SHP77 treated with DMSO at 0.1 percent for 48 hours (cell line): ENCODE results near the gene NSMCE1.
"Not testable (repeated sequence)": the region's sequence is repeated elsewhere in the genome, so short reads cannot be mapped to it uniquely, and the experiment has no call there.

Experiments
- DNase-seq: peaks from one replicate; lab custom pipeline; 2025; lab: John Stamatoyannopoulos, UW

The NSMCE1 gene

DNA sequence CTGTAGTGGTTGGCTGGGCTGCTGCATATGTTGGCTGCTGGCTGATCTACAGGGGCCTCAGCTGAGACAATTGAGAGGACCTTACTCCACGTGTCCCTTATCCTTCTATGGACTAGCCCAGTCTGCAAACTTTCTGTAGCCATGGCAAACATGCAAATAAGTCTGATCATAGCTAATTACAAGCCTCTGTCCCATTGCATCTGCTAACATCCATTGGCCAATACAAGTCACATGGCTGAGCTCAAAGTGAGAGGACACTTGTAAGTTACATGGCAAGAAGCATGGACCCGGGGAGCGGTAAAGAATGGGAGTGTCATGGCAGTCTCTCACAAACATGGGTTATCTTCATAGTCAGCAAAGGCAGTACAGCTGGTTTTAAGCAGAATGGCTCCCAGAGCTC is 33.6 kb upstream of the NSMCE1 start:
- no peak for DNase-seq

DNA sequence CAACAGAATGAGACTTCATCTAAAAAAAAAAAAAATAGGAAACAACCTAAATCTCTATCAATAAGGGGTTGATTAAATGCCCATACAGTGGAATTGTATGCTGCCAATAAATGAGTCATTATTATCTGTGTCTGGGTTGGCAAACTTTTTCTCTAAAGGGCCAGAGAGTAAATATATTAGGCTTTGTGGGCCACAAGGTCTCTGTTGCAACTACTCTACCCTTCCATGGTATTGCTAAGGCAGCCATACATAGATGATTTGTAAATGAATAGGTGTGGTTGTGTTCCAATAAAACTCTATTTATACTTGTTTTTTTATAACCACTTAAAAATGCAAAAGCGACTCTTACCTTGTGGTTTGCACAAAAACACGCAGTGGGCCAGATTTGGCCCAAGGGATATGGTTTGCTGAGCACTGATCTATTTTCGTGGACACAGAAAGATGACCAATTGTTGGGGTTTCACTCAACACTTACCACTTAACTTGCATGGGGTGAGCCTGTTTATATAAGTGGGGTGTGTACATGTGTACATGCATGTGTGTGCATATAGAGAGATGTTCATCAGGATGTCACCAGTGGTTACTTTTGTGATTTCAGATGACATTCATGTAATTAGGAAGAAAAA is 32.8 kb upstream of the NSMCE1 start:
- no peak for DNase-seq

DNA sequence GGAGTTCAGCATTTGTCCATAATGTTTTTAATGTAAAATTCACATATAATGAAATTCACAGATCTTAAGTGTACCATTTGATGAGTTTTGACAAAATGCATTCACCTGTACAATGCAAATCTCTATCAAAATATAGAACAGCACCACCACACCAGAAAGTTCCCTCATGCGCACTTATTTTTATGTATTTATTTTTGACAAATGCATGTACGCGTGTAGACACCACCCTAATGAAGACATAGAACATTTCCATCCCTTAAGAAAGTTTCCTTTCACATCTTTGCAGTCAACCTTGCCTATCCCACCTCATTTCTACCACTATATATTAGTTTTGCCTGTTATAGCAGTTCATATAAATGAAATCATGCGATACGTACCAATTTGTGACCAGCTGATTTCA is 29.6 kb upstream of the NSMCE1 start:
- DNase-seq, result no peak

DNA sequence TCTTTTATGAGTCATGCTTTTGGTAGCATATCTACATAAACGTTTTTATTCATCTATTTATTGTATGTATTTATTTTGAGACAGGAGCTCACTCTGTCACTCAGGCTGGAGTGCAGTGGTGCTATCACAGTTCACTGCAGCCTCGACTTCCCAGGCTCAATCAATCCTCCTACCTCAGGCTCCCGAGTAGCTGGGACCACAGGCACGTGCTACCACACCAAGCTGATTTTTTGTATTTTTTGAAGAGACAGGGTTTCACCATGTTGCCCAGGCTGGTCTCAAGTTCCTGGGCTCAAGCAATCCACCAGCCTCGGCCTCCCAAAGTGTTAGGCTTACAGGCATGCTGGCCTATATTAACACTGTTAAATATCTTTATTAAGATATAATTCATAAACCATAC is 24.8 kb upstream of the NSMCE1 start:
- no peak for DNase-seq

DNA sequence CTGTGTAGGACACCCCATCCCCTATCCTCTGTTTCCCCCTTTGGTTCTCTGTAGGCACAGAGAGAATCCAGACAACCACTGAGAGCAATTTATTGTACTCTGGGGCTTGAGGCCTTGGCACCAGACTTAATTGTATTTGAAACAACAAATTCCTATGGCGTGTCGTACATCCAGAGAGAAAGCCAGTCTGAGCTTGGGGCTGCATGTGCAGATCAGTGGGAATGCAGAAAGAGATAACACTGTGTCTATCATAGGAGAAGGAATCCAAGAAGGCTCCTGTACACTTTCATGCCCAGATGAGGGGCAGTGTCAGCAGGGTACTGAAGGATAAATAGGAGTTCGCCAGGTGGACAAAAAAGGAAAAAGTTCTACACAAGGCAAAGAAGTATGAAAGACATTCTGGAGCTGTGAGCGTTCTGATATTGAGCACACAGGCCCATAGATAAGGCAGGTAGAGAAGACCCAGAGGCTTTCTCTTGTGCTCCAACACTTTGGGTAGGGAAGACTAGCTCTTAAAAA is 23.2 kb upstream of the NSMCE1 start:
- DNase-seq, result no peak

DNA sequence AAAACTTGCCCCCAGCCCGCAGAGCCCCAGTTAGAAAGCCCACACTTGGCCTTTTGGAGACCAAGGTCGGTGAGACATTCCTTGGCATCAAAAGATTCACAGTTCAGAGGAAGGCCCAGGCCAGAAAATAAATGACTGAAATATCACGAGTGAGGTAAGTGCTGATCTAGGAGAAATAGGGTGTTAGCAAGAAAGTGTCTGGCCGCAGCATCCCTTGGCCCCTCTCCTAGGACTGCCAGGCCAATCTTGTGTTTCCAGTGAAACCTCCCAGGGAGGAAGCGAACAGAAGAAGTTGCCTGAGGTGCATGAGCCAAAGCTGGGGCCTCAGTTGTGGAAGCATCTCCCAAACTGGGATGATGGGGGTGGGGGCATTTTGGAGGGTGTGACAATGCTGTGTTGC is 22.5 kb upstream of the NSMCE1 start:
- no peak for DNase-seq

DNA sequence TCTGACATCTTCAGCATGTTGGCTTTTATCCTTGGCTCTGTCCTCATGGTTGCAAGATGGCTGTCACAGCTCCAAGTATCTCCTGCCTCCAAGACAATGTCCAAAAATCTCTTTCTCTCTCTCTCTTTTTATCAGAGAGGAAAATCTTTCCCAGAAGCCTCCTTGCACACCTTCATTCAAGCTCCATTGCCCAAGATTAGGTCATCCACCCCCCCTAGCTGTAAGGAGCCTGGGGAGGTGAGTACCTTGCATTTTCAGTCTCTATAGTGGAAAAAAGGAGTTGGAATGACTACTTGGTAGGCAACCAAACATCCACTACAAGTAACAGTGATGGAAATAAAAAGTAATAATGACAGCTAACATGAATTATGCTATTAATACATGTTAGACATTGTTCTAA is 22.0 kb upstream of the NSMCE1 start:
- DNase-seq, result no peak

DNA sequence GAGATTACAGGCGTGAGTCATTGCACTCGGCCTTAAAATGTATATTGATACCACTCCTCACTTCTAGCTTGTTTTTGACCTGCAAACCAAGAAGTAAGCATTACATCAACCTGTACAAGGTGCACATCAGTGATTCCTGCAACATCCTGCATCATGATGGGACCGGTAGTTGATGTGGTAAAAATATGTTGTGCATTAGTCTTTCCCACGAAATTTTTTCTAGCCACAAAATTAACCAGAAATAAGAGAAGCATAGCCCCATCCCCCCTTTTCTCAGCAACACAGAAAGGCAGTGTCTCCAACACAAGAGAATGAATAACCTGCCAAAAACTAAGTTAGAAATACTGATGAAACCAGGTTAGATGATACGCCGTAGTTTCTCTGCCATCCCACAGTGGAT is 21.1 kb upstream of the NSMCE1 start:
- DNase-seq, result no peak

DNA sequence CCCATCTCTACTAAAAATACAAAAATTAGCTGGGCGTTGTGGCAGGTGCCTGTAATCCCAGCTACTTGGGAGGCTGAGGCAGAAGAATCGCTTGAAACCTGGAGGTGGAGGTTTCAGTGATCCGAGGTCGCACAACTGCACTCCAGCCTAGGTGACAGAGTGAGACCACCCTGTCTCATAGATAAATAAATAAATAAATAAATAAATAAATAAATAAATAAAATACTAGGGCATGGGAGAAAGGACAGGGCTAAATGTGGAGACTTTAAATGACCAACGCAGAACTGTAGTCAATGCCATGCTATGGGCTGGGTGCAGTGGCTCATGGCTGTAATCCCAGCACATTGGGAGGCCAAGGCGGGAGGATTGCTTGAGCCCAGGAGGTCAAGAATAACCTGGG is 19.7 kb upstream of the NSMCE1 start:
- not testable (repeated sequence) for DNase-seq

DNA sequence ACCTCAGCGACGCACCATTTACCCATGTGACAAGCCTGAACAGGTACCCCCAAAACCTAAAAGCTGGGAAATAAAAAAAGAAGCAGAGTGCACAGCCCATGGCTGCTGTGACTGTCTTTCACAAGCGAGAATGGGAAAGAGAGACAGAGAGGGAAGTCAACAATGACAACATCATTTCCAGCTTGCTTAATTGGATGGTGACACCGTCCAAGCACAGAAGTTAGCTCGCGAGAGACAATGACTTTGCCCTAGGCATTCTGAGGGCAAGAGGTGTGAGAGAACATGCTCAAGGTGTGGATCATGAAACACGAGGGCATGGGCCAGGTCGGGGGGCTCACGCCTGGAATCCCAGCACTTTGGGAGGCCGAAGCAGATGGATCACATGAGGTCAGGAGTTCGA is 19.3 kb upstream of the NSMCE1 start:
- no peak for DNase-seq

DNA sequence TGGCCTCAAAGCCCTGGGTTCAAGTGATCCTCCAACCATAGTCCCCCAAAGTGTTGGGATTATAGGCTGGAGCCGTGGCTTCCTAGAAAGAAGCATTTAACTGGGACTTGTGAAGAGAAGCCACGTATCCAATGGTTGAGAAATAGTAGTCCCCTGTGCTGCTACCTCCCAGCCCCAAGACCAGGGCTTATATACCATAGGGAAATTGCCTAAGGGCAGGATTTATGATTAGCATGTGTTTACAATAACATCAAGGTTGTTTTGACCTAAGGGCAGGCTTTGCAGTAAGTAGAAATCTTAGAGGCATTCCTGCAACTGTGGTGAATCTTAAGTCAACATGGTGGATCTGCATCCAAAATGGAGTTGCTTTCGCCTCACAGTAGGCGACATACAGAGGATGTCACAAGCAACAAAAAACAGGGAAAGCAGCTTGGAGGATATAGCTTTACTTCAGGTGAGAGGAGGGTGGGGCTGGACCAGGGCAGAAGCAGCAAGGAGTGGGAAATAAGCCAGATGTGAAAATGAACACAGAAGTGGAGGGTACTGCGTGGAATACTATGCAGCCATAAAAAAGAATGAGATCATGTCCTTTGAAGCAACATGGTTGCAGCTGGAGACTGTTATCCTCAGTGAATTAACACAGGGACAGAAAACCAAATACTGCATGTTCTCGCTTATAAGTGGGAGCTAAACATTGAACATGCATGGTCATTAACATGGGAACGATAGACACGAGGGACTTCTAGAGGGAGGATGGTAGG is 18.7 kb upstream of the NSMCE1 start:
- no peak for DNase-seq

DNA sequence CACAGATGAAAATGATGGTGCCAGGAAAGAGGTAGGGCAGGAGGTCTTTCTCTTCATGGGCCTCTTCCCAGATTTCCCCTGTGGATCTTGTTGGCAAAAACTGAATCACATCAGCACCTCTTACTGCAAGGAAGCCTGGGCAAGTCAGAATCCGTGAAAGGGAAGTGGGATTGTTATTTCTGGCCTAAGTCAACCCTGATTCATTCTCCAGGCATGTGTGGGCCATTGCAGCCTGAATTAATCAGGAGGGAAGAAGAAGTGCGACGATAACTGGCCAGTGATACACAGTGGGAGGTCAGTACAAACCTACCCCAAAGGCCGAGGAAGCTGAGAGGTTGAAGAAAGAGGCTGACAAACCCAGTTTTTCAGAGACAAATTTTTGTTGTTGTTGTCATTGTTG is 17.9 kb upstream of the NSMCE1 start:
- DNase-seq, result no peak

DNA sequence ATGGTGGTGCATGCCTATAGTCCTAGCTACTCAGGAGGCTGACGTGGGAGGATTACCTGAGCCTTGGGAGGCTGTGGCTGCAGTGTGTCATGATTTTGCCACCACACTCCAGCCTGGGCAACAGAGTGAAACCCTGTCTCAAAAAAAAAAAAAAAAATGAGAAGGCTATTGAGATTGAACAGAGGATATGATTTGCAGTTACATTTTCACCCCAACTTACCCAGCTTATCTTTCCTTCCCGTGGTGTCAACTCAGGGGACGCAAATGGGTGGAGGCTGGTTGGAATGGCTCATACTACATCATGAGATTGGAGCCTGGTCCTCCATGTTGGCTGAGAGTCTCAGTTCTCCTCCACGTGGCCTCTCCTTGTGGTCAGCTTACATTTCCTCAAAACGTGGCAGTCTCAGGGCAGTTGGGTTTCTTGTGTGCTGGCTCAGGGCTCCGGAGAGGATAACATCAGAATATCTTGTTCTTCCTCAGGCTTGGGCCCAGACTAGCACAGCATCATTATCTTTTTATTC is 17.2 kb upstream of the NSMCE1 start:
- DNase-seq, result no peak

DNA sequence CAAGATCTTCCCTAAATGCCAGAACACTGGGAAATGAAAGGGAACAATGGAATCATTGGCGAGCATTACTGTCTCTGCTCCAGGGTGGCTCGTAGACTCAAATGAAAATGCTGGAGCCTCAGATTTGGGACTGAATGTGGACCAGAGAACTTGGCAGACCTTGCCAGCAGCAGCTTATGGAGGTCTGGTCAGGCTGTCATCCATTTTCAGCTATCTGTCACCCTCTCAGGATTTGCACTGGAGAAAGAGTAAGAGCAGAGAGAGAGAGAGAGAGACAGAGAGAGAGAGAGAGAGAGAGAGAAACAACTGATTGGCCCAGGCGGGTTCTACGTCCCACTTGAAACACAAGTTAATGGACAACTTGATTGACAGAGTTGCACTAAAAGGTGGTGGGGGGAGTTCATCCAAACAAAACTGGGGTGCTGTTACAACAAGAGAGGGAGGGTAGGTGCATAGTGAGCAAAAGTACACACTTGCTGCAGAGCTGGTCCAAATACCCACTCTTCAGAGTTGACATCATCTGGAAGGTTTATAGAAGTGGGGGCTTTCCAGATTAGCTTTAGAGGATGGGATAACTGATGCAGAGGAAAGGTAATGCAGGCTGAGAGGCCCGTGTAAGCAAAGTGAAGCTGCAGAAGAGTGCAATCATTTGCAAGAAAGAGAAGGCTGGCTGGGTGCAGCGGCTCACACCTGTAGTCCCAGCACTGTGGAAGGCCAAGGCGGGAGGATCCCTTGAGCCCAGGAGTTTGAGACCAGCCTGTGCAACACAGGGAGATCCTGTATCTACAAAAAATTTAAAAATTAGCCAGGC is 16.5 kb upstream of the NSMCE1 start:
- DNase-seq, result no peak

DNA sequence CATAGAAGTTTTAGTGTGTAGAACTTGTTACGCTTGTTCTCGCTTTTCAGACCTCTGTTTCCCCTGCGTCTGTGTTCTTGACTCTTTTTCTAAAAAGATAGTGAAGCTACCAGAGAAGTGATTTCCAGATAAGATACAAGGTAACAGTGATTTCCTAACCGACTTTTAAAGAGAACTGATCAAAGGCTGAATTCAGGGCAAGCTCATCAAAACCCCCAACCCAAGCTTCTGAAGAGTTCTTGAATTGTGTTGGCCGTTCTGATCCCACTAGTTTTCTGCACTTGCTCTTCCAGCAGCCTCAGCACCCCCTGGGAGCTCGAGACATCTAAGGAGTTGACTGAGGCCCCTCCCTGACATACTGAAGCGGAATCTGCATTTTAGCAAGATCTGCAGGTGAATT is 12.7 kb upstream of the NSMCE1 start:
- no peak for DNase-seq

DNA sequence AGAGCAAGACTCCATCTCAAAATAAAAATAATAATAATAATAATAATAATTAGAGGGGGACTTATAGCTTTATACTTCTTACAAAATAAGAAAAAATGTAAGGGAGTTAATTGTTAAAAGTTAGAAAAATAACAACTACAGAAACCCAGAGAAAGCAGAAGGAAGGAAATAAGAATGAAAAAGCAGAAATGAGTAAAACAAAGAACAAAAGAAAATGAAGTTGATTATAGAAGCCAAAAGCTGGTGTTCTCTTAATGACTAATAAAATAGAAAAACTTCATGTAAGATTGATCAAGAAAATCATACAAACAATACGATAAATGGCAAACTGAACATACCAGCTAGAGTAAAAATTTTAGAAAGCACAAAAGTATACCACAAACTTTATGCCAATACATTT is 6.8 kb upstream of the NSMCE1 start:
- no peak for DNase-seq

DNA sequence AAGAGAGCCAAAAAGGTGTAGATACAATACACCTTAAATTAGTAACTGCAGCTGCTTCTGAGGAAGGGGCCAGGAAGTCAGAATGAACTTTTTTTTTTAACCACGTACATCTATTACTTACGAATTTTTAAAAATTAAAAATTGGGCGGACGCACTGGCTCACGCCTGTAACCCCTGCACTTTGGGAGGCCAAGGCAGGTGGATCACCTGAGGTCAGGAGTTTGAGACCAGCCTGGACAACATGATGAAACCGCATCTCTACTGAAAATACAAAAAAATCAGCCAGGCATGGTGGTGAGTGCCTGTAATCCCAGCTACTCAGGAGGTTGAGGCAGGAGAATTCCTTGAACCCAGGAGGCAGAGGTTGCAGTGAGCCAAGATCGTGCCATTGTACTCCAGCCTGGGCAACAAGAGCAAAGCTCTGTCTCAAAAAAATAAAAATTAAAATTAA is 5.9 kb upstream of the NSMCE1 start:
- not testable (repeated sequence) for DNase-seq

DNA sequence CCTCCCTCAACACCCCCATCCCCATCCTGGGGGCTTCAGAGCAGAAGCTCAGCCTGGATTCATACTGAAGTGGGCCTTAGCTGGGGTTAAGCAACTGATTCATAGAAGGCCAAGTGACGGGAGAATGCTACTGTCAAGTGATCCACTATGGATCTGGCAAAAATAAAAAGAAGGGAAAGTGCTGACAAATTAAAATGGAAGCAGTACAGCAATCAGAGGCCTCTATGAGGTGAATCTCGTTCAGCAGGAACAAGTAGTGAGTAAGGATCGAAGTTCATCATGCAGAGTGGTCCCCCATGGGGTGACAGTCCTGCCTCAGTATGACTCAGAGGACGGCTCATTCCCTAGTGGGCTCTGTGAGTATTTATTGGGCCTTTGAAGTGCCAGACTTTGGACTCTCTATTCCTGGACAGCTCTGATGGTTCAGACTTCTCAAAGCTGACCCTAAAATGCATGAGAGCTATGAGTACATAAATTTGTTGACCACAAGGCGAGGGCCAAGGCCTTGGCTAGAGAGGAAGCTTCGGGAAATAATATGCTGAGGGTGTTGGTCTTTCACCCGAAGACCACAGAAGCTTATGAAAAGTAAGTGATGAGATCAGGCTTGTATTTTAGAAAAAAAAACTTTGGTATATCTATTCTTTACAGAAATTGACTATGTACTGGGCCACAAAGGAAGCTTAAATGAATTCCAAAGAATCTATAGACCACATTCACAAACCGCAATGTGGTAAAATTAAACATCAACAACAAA is 5.3 kb upstream of the NSMCE1 start:
- no peak for DNase-seq

DNA sequence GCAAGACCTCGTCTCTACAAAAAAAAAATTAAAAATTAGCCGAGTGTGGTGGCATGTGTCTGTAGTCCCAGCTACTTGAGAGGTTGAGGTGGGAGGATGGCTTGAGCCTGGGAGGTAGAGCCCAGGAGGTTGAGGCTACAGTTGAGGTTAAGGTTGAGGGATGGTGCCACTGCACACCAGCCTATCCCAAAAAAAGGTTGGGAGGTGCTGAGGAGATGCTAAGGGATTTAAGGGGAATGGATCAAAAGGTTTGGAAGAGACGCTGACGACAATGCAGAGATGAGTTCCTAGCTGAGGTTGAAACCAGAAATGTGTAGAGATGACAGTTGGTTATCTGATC is 4.7 kb upstream of the NSMCE1 start:
- no peak for DNase-seq

DNA sequence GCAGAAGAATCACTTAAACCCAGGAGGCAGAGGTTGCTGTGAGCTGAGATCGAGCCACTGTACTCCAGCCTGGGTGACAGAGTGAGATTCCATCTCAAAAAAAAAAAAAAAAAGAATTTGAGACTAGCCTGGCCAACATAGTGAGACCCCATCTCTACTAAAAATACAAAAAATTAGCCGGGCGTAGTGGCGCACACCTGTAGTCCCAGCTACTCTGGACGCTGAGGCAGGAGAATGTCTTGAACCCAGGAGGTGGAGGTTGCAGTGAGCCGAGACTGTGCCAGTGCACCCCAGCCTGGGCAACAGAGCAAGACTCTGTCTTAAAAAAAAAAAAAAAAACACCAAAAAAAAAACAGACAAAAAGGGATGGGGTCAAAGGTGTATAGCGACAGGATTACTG is 4.1 kb upstream of the NSMCE1 start:
- DNase-seq, result not testable (repeated sequence)

DNA sequence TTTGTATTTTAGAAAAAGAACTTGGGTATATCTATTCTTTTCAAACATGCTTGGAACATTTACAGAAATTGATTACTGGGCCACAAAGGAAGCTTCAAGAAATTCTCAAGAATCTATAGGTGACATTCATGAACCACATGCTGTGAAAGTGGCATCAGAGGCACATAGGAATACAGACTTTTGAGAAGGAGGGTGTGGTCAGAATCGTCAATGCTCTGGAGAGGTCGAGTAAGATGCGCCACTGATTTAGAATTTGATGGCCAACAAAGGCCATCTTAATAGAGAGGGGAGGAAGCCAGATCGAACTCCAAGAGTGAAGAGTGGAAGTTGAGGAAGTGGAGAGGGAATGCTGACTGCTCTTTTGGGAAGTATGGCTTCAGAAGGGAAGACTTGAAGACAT is 3.5 kb upstream of the NSMCE1 start:
- DNase-seq, result no peak

DNA sequence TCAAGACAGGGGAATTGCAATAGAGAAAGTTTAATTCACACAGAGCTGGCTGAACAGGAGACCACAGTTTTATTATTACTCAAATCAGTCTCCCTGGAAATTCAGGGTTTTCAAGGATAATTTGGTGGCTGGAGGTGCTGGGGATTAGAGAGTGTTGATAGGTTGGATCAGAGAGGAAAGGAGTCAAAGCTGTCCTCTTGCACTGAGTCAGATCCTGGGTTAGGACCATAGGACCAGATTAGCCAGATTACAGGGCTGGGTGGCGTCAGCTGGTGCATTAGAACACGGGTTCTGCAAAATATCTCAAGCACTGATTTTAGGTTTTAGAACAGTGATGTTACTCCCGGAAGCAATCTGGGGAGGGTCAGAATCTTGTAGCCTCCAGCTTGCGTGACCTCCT is 1.8 kb upstream of the NSMCE1 start:
- DNase-seq, result no peak
